Aorta (tissue), 5 donors: ENCODE data around the gene LONP1. TPM values are rescaled to one million over a fixed set of nuclear protein-coding genes. Genes with fewer than 3 reads are reported as not detected.

Experiments
- ATAC-seq: fragments of 200-7000 bp; cut with Tn5 transposase; one replicate; pipeline ENCODE4 v1.9.1; 2022; ENCODE audit warnings: moderate library complexity; ENCODE audit not compliant: low FRiP score
- DNase-seq, 2 donors: peaks; one replicate each; pipeline ENCODE4 v3.0.0-alpha.2; 2020
- H3K27ac ChIP-seq, 2 donors: one replicate each; pipeline ENCODE4 v1.5.1; 2013; ENCODE audit warnings: low read length in 2 of 2, mild to moderate bottlenecking in 2 of 2, moderate library complexity in 2 of 2, control low read depth in 1 of 2, inconsistent platforms in 1 of 2, low read depth in 1 of 2
- H3K27me3 ChIP-seq, 2 donors: one replicate each; pipeline ENCODE4 v1.6.1; 2013; ENCODE audit warnings: control low read depth in 1 of 2, low read length in 1 of 2, mild to moderate bottlenecking in 1 of 2, moderate library complexity in 1 of 2; ENCODE audit not compliant: insufficient read depth in 2 of 2, control insufficient read depth in 1 of 2
- H3K36me3 ChIP-seq, 2 donors: one replicate each; pipeline ENCODE4 v1.6.1; 2013; ENCODE audit warnings: control low read depth in 1 of 2, low read length in 1 of 2, mild to moderate bottlenecking in 1 of 2; ENCODE audit not compliant: insufficient read depth in 2 of 2, control insufficient read depth in 1 of 2
- H3K4me1 ChIP-seq, 2 donors: one replicate each; pipeline ENCODE4 v1.6.1; 2013; ENCODE audit warnings: low read length in 2 of 2, control low read depth in 1 of 2, mild to moderate bottlenecking in 1 of 2, moderate library complexity in 1 of 2; ENCODE audit not compliant: insufficient read depth in 2 of 2, control insufficient read depth in 1 of 2
- H3K4me3 ChIP-seq, 2 donors: one replicate each; pipeline ENCODE4 v1.5.1; 2013; ENCODE audit warnings: low read length in 2 of 2, control low read depth in 1 of 2, mild to moderate bottlenecking in 1 of 2
- H3K9me3 ChIP-seq: one replicate; pipeline ENCODE4 v1.6.1; 2013; ENCODE audit warnings: mild to moderate bottlenecking, low read length; ENCODE audit not compliant: control insufficient read depth
- WGBS, 2 donors: extraction: QIAGEN DNeasy Blood & Tissue Kit; methylation state at CpG; one replicate each; pipeline ENCODE4 v1.1.7; 2013; 5-methylcytosine and 5-hydroxymethylcytosine counted together
- intact Hi-C, 2 donors: fragments of 100-400 bp; cut with DNase I; formaldehyde crosslinking; loops; one replicate each; pipeline versions ENCODE4 v1.14.2 to v1.15.0; 2022
- polyA plus RNA-seq, 2 donors: library from polyadenylated mRNA; stranded (reverse); fragments of 200-250 nt; gene quantifications; one replicate each; pipeline ENCODE4 v1.2.3, GENCODE V29; 2013
- total RNA-seq, 2 donors: library from RNA; stranded (reverse); fragmentation: NEBNext Ultra II Directional; extraction: Animal tissue kit (Norgen Biotek cat#: 25700); gene quantifications; one replicate each; pipeline ENCODE4 v1.2.1, GENCODE V29; 2021
- donor health status: healthy with polysubstance abuse.
- donor health status: Bipolar disorder and iron deficiency.
- donor health status: DM: no; HTN: no; CAD: no.
- donor health status: DM: no; HTN: no; CAD: no.
- donor health status: DM: yes; HTN: yes; CAD: no.

Gene LONP1
- total and polyA plus RNA-seq, 4 donors: 20.4 to 64.6 (median 43.3) TPM

DNA sequence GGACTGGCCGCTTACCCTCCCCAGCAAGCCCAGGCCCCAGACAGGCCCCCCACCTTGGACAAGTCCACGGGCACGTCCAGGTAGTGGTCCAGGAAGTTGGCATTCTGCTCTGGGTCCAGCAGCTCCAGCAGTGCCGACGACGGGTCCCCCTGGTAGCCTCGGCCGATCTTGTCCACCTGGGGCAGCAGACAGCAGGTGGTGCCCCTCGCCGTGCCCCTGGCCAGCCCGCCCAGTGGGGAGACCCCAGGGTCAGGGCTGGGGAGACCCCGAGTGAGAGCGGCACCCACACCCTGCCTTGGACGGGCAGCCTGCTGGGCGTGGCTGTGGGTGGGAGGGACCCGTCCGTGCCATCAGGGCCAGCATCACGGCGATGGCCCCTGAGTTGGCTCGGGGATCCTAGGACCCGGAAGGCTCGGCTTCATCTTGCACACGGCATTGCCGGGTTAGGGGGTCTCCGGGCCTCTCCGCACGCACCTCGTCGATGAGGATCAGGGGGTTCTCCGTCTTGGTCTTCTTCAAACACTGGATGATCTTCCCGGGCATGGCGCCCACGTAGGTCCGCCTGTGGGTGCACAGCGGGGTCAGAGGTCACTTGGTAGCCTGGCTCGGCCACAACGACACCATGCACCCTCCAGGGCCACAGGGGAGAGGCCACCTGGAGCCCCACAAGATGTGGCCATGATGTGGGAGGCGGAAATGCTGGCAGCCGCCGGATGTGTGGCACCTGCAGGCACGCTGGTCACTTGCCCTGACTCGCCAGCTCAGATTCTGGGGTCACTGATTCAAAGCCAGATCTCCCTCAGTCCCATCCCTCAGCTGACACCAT, 23.5 kb downstream of the LONP1 start:
- H3K36me3 ChIP-seq: peaks cover 0 to 10% of the 10 kb centered on the region in 2 donors

DNA sequence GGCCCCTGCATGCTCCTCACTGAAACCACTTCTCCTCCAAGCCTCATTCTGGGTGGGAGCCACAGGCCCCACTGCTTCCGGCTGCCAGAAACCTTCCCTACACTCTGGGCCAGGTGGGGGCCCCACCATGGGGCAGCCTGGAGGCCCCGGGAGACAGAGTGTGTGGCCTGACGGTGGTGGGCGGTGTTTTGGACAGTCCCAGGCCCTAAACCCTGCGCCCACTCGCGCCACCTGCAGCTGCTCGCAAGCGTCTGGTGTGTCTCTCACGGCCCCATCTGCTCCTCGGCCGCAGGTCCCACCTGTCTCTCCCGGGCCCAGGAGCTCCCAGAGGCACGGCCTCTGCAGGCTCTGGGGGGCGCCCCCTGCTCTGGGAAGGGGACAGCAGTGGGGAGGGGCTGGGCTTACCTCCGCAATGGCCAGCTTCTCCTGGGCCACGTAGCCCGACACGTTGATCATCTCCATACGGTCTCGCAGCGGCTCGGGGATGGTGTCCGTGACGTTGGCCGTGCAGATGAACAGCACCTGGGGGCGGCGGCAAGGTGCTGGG, 24.2 kb downstream of the LONP1 start:
- intact Hi-C loops: no loop called here
- H3K36me3 ChIP-seq: peaks cover 0 to 10% of the 10 kb centered on the region in 2 donors
- DNase-seq (no peak), ATAC-seq (no peak)
- H3K4me3 ChIP-seq: no peak overlapping the region
- WGBS, 2 donors: 81 to 82% methylated on average over 26 to 28 of the region's 28 CpGs
- no peaks in the 10 kb centered on the region for H3K4me1 ChIP-seq
- H3K9me3 ChIP-seq: no peaks in the 10 kb centered on the region
- no peaks in the 10 kb centered on the region for H3K27me3 ChIP-seq
- H3K27ac ChIP-seq: no peak overlapping the region

More for the DNA sequence above, 23.5 kb downstream of the LONP1 start:
- Histone ChIP-seq H3K27me3 (no peaks in the 10 kb centered on the region), H3K4me3 (no peak overlapping the region), H3K27ac (no peak overlapping the region), H3K4me1 (no peaks in the 10 kb centered on the region), H3K9me3 (no peaks in the 10 kb centered on the region)
- WGBS, 2 donors: 85 to 87% methylated on average over 39 to 42 of the region's 42 CpGs
- intact Hi-C loops: no loop called here
- ATAC-seq (no peak), DNase-seq (no peak)

DNA sequence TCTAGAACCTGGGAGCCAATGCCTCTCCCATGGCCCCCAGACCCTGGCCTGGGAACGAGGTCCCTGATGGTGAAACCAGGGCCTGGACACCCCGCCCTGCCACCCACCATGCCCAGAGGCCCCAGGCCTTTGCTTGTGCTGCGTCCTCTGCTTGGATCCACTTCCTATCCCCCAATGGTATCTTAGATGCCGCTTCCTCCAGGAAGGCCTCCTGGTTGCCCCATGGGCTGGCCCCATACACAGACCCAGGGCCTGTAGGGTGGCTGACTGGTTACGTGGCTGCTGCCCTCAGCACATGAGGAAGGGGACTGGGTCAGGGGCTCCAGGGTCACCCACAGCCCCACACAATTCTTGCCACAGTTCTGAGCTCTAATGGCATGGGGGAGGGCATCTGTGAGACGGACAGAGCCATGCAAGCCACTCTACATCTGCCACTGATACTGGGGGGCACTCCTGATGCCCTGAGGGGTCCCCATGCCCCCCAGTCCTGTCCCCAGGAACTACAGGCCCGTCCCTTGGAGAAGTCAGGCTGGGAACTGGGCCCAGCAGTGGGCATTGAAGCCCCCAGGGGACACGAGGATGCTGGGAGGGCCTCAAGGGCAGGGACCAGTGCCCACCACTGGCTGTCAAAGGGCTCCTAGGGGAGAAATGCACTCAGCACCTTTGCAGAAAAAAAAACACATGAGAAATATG, 24.8 kb downstream of the LONP1 start:
- DNase-seq: no peak
- H3K36me3 ChIP-seq: peaks cover 0 to 10% of the 10 kb centered on the region in 2 donors
- H3K4me3 ChIP-seq: no peak overlapping the region
- no peak for ATAC-seq
- 74 to 79% methylated on average over 8 of the region's 8 CpGs for WGBS, 2 donors
- H3K27ac ChIP-seq: no peak overlapping the region
- H3K27me3 ChIP-seq: no peaks in the 10 kb centered on the region
- intact Hi-C loops: no loop called here
- no peaks in the 10 kb centered on the region for H3K4me1 ChIP-seq
- no peaks in the 10 kb centered on the region for H3K9me3 ChIP-seq

DNA sequence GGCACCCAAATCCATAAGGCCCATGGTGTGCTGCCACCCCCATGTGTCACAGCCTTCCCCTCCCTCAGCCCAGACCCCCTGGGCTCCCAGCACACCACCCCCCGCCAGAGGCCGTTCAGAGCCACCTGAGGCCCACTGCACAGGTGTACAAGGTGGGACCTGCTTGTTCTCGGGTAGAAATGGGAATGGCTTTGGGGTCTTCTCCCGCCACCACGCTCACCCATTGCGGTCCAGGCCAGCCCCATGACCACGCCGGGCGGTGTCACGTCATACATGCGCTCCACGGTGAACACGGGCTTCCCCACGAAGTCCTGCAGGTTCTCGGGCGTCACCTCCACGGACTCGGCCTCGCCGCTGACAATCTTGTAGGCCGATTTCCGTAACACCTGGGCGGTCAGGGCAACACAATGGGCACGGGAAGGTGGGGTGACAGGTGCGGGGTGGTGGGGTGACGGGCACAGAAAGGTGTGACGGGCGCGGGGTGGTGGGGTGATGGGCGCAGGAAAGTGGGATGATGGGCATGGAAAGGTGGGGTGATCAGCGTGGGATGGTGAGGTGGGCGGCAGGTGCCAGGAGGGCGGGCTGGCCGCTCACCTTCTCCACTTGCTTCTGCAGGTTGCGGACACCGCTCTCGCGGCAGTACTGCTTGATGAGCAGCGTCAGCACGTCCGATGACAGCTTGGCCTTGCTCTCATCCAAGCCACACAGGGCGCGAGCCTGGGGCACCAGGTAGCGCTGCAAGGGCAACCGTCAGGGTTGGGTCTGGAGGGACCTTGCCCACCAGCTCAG, 25.6 kb downstream of the LONP1 start:
- DNase-seq (no peak), ATAC-seq (no peak)
- H3K4me1 ChIP-seq: no peaks in the 10 kb centered on the region
- H3K27ac ChIP-seq: no peak overlapping the region
- H3K36me3 ChIP-seq: peaks cover 0 to 10% of the 10 kb centered on the region in 2 donors
- no peak overlapping the region for H3K4me3 ChIP-seq
- WGBS, 2 donors: 91 to 92% methylated on average over 44 to 45 of the region's 45 CpGs
- H3K27me3 ChIP-seq: no peaks in the 10 kb centered on the region
- intact Hi-C loops: no loop called here
- H3K9me3 ChIP-seq: no peaks in the 10 kb centered on the region

DNA sequence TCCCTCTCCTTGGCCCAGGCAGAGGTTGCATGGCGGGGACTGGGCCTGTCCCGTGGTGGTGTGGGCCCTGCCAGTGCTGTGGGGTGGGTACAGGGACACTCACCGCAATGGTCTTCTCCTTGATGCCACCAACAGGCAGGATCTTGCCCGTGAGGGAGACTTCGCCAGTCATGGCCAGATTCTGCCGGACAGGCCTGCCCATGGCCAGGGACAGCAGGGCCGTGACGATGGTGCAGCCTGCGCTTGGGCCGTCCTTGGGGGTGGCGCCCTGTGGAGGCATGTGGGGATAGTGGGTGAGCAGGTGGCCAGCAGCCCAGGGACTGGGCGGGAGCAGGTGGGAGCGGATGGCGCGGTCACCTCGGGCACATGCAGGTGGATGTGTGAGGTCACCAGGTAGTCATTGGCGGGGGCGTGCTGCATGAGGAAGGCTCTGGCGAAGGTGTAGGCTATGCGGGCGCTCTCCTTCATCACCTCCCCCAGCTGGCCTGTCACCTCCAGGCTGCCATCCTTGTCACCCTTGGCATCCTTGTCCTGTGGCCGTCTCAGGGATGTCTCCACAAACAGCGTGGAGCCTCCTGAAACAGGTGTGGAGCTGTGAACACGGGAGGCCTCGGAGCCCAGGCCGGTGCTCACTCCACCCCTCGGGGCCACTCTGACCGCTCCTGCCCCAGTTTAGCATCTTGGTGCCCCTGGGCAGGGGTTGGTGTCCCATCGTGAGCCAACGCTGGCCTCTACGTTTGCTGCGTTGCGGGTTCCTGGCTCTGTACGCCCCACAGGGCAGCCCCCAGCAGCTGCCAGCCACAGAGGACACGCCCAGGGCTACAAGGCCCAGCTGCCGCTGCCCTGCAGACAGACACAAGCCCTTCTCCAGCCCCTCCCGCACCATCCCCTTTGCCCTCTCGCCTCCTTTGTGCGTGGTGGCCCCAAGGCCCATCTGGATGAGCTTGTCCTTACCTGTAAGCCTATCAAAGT, 26.5 kb downstream of the LONP1 start:
- no peaks in the 10 kb centered on the region for H3K9me3 ChIP-seq
- peaks cover 0 to 6% of the 10 kb centered on the region in 2 donors for H3K36me3 ChIP-seq
- intact Hi-C loops: no loop called here
- H3K4me3 ChIP-seq: no peak overlapping the region
- DNase-seq: no peak
- no peaks in the 10 kb centered on the region for H3K27me3 ChIP-seq
- ATAC-seq: no peak
- 82% methylated on average over 37 to 39 of the region's 39 CpGs for WGBS, 2 donors
- no peak overlapping the region for H3K27ac ChIP-seq
- H3K4me1 ChIP-seq: no peaks in the 10 kb centered on the region

DNA sequence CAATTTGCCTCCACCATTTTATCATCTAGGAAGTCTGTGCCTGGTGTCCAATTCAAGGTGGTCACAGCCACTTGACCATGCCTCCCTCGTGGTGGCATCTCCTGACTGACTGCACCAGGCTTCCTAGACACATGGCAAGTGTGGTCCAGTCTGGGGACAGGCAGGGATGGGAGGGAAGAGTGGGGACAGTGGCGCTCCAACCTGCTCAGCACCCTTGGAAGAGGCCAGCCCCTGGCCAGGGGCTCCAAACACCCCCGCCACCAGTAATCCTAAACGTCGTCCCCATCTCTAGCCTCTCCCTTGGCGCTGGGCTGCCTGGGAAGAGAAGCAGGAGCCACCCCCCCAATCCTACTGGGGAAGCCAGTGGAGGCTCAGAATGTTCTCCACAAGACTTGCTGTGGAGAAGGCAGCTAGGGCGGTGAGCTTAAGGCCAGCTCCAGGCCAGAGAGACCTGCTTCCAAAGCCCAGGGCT, 27.2 kb downstream of the LONP1 start:
- Histone ChIP-seq H3K4me3 (no peak overlapping the region), H3K9me3 (no peaks in the 10 kb centered on the region), H3K36me3 (peaks cover 0 to 6% of the 10 kb centered on the region in 2 donors), H3K27me3 (no peaks in the 10 kb centered on the region), H3K4me1 (no peaks in the 10 kb centered on the region), H3K27ac (no peak overlapping the region)
- DNase-seq: no peak
- WGBS, 2 donors: 71 to 76% methylated on average over 6 to 7 of the region's 7 CpGs
- ATAC-seq: no peak
- intact Hi-C loops: no loop called here

DNA sequence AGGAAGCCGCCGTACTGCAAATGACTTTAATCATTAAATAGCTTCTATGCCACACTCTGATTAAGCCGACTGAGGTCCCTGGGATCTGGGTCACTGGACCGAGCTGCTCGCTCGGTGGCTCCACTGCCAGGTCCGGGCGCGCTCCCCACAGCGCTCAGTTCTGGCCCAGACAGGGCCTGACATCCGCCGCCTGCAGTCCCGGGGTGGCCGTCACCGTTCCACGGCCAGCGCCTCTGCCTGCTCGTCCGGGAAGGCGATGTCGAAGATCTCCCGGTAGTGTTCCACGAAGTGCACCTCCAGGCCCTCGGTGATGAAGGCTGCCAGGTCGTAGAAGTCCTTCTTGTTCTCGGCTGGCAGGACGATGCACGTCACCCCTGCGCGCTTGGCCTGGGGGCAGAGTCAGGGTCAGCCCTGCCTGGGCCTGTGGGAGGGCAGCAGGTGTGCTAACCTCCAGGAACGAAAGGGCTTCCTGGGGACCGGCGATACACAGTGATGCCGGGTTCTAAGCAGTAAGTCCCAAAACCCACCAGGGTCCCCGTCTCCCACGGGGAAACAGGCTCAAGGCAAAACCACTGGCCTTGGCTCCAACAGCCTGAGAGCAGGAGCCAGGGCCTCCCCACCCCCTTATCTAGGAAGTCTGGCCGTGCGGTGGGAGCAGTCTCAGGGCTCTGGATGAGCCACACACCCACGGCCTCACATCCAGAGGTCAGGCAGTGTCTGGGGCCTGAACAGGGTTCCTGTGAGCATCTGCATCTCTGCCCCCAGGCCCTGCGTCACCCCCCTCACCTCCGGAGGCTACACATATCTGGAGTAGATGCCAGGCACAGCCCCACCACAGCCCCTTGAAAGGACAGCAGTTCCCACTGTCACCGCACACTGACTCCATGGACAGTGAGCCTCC, 27.9 kb downstream of the LONP1 start:
- Histone ChIP-seq H3K9me3 (no peaks in the 10 kb centered on the region), H3K27me3 (no peaks in the 10 kb centered on the region), H3K27ac (no peak overlapping the region), H3K4me3 (no peak overlapping the region), H3K4me1 (no peaks in the 10 kb centered on the region), H3K36me3 (peaks cover 0 to 6% of the 10 kb centered on the region in 2 donors)
- DNase-seq (no peak), ATAC-seq (no peak)
- 69 to 75% methylated on average over 42 of the region's 42 CpGs for WGBS, 2 donors
- intact Hi-C loops: no loop called here
